D721Med (cell line): ENCODE results near the gene GCC2.
"Not testable (repeated sequence)": the region's sequence is repeated elsewhere in the genome, so short reads cannot be mapped to it uniquely, and the experiment has no call there.

ENCODE experiments used
- DNase-seq: peaks from one replicate; pipeline ENCODE4 v3.0.0; 2011; ENCODE audit warnings: low spot score; ENCODE audit not compliant: insufficient read length
- FAIRE-seq: peaks from 2 replicates; lab custom pipeline; 2011; peaks lifted over from hg19 to GRCh38; lab: Jason Lieb, UNC
- TF ChIP-seq, protein P1 (sequence below): IDR thresholded peaks from 2 replicates; pipeline ENCODE4 v1.5.1; 2012; ENCODE audit warnings: mild to moderate bottlenecking, control low read depth; ENCODE audit not compliant: insufficient read depth; ENCODE audit errors: missing control alignments

GCC2 gene

DNA sequence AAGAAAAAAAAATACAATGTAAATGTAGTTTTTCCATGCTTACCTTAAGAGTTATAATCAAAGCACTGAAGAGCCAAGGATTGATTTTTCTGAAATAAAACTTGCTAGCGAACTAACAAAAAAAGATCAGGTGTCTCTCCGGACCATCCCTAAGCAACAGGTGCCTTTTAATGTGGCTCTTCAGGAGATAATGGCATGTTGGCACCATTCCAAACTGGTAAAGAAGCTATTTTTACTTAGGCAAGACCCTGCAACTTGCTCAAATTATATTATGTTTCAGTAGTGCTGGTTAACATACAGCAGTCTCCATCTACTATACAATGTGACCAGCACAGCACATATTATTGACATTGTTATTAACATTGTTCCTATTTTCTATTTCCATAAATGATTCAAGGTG is 2.3 kb upstream of the GCC2 start:
- TF ChIP-seq, protein P1, sequence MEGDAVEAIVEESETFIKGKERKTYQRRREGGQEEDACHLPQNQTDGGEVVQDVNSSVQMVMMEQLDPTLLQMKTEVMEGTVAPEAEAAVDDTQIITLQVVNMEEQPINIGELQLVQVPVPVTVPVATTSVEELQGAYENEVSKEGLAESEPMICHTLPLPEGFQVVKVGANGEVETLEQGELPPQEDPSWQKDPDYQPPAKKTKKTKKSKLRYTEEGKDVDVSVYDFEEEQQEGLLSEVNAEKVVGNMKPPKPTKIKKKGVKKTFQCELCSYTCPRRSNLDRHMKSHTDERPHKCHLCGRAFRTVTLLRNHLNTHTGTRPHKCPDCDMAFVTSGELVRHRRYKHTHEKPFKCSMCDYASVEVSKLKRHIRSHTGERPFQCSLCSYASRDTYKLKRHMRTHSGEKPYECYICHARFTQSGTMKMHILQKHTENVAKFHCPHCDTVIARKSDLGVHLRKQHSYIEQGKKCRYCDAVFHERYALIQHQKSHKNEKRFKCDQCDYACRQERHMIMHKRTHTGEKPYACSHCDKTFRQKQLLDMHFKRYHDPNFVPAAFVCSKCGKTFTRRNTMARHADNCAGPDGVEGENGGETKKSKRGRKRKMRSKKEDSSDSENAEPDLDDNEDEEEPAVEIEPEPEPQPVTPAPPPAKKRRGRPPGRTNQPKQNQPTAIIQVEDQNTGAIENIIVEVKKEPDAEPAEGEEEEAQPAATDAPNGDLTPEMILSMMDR, result no peak
- no peak for DNase-seq
- no peak for FAIRE-seq

DNA sequence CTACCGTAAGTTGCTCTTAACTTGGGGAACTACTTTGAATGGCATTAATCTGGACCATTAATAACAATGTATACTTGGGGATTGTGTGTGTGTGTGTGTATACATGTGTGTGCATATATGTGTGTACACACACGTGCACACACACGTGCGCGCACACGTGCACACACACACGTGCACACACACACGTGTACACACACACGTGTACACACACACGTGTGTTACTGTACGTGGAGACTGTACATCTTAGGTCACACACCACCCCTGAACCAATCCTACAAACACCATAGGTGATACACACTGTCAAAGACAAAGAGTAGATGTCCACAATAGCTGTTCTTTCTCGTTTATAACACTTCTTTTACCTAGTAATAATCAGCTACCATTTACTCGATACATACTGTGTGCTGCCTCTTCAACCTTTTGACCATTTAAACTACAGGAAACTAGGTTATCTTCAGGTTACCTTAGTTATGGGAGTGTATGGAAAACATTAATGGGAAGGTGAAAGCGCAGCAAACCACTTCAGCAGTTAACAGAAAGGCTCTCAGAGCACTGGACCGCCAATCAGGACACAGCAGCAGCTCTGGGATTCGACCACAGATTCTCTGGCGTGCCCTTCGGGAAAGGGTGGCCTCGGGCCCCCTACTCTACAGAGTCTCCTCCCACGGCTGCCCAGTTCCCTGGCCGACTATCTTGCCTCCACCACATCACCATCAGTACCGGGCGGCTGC is 894 bp upstream of the GCC2 start:
- FAIRE-seq (no peak), DNase-seq (no peak)
- TF ChIP-seq, protein P1, result no peak

DNA sequence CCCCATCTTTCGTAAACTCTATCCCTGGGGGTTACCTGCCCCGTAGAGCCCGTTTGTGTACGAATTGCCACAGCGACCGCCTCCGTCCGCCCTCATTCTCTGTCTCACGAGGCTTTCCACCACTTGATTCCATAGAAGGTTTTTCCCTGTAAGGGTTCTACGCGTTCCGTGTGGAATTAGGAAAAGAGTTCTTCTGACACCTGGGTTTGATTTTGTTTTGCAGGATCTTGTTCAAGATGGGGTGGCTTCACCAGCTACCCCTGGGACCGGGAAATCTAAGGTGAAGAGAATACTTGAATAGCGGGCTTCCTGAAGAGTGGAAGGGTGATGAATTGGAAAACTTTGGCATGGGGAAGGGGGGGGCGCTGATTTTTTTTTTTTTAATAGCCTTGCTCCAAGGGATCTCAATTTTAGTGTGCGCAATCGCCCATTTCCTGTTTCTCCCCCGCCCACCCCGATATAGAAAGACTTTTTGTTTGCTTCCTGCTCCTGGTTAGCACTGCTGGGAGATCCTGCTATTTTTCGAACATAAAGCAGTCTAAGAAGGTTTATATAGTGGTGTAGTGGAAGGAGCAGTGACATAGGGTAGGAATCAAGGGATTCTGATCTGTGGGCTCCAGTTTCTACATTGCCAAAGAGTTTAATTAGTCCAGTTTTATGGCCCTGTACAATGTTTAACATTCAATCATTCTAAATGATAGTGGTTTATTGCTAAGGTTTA is 564 bp downstream of the GCC2 start:
- DNase-seq (no peak), FAIRE-seq (no peak)
- TF ChIP-seq, protein P1, result no peak

DNA sequence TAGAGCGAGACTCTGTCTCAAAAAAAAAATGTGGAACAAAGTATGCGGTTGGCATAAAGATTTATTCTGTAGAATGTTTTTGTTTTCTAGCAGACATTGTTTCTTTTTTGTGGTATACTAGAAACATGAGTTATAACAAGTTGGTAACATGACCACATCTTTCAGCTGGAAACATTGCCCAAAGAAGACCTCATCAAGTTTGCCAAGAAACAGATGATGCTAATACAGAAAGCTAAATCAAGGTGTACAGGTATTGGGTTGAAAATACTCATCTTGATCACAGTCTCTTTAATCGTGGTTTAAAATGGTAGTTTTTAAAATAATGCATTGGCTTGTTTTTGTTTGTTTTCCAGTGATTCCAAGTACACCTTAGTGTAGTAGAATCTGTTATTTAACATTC is 1.9 kb downstream of the GCC2 start:
- no peak for FAIRE-seq

DNA sequence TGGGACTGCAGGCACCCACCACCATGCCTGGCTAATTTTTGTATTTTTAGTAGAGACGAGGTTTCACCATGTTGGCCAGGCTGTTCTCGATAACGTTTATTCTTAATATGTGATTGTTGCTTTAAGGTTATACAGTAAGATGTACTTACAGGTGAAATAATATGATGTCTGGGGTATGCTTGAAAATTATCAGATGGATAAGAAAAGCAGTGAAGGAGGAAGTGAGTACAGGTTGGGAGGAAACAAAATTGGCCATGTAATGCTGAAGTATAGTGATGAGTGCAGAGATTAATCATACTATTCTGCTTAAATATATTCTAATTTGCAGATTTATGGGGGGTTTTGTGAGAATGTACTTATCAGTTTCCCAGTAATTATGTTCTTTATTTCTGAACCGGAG is 3.0 kb downstream of the GCC2 start:
- TF ChIP-seq, protein P1, result no peak
- DNase-seq (no peak), FAIRE-seq (no peak)

More for the DNA sequence above, 1.9 kb downstream of the GCC2 start:
- no peak for DNase-seq
- TF ChIP-seq, protein P1, result no peak

DNA sequence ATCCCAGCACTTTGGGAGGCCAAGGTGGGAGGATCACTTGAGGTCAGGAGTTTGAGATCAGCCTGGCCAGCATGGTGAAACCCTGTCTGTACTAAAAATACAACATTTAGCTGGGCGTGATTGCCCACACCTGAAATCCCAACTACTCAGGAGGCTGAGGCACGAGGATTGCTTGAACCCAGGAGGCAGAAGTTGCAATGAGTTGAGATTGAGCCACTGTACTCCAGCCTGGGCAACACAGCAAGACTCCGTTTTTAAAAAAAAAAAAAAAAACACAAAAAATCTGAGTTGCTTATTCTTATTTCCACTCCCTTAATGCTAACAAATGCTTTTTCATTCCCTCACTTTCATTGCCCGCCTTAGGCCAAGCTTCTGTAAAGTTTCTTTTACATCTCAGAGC is 4.5 kb downstream of the GCC2 start:
- not testable (repeated sequence) for DNase-seq, FAIRE-seq

DNA sequence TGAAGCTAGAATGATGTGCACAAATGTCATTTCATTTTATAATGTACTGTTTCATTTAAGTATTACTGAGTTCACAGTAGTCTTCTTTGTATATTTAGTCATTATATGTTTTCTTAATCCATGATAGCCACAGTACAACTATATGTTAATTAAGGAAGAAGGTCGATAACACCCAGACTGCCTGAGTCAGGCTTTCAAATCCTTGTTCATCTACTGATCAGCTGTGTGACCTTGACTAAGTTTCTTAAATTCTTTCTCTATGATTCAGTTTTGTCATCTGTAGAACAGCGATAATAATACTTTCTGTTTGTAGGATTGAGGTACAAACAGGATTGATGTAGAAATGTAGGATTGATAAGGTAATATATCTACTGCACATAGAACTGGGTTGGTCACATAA is 5.4 kb downstream of the GCC2 start:
- TF ChIP-seq, protein P1, result no peak
- no peak for DNase-seq
- FAIRE-seq, result no peak
